OCI-LY3 (cell line): ENCODE results near the gene RBM10.

Source experiments
- EZH2phosphoT487 ChIP-seq: fragments of 200-600 bp; shearing (Covaris generic); IDR thresholded peaks from 2 replicates; pipeline ENCODE4 v1.6.1; 2018; ENCODE audit warnings: antibody characterized with exemption, mixed run types, low read depth
- TF ChIP-seq, protein P1 (sequence below): fragments of 200-600, 300-600 bp; sonication (generic); IDR thresholded peaks from 2 replicates; pipeline ENCODE4 v1.5.1; 2014; ENCODE audit warnings: antibody characterized with exemption, low read length, low read depth

DNA sequence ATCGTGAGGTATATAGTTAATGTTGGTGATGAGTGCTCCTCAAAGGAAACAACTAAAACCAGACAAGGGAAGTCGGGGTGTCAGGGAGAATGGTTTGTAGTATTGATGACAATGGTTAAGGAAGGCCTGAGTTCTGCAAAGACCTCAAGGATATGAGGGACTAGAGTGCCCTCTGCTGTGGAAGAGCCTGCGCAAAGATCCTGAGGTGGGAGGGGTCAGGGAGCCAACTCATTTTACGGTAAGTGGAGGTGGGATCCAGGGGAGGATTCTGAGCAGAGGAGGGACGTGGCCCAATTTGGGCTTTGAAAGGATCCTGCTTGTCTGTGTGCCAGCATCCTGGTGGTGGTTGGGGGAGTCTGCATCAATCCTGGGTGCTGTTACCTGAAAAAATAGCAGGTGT lies 59.9 kb downstream of the RBM10 start:
- TF ChIP-seq, protein P1, sequence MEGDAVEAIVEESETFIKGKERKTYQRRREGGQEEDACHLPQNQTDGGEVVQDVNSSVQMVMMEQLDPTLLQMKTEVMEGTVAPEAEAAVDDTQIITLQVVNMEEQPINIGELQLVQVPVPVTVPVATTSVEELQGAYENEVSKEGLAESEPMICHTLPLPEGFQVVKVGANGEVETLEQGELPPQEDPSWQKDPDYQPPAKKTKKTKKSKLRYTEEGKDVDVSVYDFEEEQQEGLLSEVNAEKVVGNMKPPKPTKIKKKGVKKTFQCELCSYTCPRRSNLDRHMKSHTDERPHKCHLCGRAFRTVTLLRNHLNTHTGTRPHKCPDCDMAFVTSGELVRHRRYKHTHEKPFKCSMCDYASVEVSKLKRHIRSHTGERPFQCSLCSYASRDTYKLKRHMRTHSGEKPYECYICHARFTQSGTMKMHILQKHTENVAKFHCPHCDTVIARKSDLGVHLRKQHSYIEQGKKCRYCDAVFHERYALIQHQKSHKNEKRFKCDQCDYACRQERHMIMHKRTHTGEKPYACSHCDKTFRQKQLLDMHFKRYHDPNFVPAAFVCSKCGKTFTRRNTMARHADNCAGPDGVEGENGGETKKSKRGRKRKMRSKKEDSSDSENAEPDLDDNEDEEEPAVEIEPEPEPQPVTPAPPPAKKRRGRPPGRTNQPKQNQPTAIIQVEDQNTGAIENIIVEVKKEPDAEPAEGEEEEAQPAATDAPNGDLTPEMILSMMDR = no peak
- TF ChIP-seq EZH2phosphoT487 = no peak
